GM21737 (cell line): Measurements from ENCODE around the gene UQCRFS1.
"Not testable (repeated sequence)": the region's sequence is repeated elsewhere in the genome, so short reads cannot be mapped to it uniquely, and the experiment has no call there.

Source experiments
- ATAC-seq: cut with Tn5 transposase; IDR thresholded peaks from one replicate; pipeline ENCODE4 v1.9.1; 2021; ENCODE audit warnings: mild to moderate bottlenecking, moderate library complexity; ENCODE audit not compliant: unreplicated experiment

UQCRFS1 gene

DNA sequence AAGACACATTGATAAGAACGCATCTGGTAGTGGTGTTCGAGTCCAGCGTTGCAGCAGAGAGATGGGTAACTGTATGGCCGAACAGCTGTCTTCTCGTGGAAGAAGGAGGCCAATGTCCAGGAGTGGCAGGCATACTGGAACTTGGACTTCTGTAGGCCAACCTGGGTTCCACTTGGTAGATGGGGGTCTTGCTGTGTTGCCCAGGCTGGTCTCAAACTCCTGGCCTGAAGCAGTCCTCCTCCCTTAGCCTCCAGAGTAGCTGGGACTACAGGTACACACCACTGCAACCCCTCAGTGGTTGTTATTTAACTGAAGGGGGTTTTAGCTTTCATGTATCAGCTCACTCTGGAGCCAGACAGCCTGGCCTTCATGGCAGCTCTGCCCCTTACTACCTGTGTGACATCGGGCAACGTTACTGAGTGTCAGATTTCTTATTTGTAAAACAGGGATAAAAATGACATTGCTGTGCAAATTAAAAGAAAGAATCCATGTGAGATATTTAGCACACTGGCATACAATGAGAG is 2.4 kb upstream of the UQCRFS1 start:
- ATAC-seq = no peak

DNA sequence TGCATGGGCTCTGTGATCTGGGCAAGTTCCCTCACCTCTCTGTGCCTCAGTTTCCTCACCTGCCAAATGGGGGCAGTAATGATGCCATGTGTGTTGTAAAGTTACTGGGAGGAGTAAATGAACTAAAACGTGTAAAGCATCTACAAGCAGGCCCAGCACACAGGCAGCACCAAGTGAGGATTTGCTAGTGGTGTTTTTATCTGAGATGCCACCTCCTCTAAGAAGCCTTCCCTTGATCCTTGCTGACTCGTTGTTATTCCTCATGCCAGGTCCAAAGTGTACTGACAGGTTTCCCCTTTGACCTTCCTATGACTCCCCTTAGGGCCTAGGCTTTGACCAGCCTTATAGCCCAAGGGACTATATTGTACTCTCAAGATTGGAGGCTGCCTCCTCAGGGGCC is 1.5 kb upstream of the UQCRFS1 start:
- no peak for ATAC-seq

DNA sequence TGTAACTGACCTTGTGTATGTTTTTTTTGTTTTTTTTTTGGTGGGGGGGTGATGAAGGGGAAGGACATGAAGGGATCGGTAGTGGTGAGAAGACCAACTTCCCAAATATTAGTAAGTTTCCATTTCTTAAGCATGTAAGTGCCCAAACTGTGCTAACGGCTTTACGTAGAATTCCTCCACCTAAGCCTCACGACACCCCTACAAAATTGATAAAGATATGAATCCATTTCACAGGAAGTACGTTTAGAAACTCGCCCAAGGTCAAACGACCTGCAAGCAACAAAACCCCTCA is 649 bp downstream of the UQCRFS1 start:
- no peak for ATAC-seq

DNA sequence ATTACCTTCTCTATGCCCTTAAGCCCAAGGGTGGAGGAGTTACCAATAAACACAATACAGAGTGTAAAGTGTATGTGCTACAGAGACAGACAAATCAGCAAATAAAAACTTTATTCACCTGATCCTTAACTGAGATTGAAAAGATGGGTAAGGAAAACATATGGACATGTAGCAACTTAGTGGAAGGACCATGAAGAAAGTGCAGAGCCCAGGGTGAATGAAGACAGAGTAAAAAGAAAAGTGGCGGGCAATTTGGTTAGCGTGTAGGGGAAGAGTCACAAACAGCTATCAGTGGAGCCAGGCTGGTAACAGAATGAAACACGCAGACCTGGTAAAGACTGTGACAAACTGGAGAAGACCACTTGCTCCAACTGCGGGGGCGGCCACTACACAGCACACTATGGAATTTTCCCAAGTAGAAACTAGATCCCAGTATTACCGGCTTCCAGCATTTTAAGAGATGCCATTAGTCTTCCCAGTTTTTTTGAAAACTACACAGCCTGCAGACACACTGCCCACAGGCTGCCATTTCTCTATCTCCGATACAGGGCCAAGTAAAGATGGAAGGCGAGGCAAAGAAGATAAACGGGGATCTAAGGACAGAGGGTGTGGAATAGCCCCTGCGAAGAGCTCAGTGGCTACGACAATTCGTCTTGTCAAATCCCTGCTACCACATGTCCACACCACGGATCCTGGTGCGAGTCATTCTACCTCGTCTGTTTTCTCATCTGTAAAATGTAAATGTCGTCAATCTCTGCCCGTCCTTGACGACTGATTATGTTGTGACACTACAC is 1.2 kb downstream of the UQCRFS1 start:
- ATAC-seq = no peak

DNA sequence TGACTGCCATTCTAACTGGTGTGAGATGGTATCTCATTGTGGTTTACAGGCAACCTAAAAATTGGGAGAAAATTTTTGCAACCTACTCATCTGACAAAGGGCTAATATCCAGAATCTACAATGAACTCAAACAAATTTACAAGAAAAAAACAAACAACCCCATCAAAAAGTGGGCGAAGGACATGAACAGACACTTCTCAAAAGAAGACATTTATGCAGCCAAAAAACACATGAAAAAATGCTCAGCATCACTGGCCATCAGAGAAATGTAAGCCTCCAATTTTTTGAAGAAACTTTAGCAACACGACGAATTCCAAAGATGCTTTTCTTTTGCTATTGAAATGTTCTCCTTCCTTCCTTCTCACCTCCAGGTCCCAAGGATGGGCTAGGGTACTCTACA is 1.9 kb downstream of the UQCRFS1 start:
- ATAC-seq = not testable (repeated sequence)

DNA sequence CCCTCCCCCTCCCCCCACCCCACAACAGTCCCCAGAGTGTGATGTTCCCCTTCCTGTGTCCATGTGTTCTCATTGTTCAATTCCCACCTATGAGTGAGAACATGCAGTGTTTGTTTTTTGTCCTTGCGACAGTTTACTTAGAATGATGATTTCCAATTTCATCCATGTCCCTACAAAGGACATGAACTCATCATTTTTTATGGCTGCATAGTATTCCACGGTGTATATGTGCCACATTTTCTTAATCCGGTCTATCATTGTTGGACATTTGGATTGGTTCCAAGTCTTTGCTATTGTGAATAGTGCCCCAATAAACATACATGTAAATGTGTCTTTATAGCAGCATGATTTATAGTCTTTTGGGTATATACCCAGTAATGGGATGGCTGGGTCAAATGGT is 2.4 kb downstream of the UQCRFS1 start:
- ATAC-seq = not testable (repeated sequence)

DNA sequence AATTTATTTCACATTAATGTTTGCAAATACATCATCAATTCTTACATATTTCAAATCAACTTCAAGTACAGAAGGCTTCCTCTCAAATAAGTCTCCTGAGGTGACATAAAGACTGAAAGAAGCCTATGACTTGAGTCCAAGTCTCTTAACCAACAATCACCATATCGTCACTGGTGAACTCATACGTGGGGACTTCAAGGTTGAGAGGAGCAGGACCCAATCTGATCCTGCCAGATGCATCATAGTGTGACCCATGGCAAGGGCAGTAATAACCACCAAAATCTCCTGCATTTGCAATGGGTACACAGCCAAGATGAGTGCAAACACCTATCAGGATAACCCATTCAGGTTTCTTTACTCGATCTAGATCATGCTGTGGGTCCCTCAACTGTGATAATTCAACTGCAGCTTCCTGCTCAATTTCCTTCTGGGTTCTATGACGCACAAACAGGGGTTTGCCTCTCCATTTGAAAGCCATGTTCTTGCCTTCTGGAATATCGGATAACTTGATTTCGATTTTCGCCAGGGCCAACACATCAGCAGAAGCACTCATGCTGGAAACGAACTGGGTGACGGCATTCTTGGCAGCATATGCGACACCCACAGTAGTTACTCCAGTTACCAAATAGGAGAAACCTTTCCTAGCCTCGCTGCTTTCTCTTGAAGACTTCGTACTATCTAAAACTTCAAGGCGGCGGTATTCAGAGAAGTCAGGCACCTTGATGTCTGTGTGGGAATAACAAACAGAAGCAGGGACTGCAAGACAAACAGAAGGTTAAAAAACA is 5.4 kb downstream of the UQCRFS1 start:
- ATAC-seq = not testable (repeated sequence)

DNA sequence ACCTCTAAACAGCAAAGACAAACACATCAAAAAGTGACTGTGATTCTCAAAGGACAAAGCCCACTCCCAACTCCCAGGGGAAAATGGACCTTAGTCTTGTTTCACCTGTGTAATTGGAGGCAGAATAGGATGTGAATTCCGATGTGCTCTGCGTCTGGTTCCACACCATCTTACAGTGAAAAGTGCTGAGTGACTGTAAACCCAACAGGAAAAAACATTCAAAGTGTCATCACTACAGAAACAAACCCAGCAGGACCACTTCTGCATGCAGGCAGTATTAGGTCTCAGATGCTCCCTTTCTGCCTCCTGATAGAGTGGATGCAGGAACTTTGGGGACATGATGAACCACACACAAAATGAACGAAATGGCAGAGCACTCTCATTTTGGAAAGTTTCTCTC is 6.5 kb downstream of the UQCRFS1 start:
- ATAC-seq = no peak

DNA sequence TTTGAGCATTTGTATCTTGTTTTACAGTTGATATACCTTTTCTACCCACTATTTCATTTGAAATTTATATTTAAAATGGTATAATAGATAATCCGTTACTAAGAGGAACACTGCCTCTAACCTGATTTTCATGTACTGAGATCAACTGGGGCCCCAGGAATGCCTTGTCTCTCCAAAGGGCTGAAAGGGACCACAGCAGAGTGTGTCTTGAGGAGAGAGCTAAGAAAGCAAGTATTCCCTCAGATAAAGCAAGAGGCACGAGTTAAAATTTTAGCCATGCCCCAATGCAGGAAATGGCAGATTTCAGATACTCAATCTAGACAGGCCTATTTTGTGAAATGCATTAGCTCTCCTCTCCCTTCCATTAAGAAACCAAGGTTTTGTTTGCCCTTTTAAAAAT is 10.7 kb downstream of the UQCRFS1 start:
- no peak for ATAC-seq

DNA sequence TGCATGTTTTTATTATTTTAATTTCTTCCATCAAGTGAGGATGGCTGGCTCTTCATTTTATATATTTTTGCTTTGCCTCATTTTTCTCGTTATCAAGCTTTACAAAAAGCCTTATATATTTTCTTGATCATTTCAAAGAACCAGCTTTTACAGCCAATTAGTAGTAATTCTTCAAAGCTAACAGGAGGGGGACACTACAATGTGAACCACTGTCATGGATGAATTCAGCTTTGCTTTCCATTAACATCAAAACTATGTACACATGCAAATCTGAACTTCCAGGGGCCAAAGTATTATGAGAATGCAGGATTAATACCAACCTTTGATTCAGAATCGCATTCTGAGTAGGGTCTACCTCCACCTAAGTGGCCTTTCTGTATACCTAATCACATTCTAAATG is 11.1 kb downstream of the UQCRFS1 start:
- ATAC-seq = no peak

DNA sequence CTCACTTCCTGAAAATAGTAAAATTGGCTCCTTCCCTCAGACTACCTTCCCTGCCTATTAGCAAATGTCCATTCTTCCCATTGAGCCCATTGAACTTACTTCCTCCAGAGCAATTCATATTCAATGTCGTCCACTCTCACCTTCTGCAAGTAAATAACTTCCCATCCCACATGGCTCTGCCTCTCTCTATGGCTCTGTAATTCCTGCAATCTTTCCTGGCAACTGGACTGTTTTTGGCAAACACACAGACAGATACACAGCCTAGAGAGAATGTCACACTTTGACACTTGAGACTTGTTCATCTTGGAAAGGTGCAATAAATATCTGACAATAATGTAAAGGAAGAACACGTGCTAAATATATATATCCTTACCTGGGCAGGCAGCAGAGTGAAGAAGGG is 18.3 kb downstream of the UQCRFS1 start:
- no peak for ATAC-seq

DNA sequence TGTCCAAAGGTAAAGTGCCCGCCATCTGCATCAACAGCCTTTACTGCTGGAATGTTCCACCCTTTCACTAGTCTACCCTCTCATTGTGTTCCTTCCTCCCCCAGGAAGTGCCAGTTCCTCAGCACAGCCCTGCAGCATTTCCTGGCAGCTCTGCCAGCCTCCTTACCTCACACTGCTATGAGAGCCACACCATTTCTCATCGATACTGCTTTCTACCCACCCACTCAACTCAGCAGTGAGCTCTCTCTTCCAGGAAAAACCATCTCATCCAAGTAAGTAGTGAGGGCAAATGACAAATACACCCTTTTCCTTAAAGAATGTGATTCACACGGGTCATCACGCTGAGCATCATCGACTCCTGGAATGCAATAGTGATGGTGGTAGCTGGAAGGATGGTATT is 19.8 kb downstream of the UQCRFS1 start:
- no peak for ATAC-seq

DNA sequence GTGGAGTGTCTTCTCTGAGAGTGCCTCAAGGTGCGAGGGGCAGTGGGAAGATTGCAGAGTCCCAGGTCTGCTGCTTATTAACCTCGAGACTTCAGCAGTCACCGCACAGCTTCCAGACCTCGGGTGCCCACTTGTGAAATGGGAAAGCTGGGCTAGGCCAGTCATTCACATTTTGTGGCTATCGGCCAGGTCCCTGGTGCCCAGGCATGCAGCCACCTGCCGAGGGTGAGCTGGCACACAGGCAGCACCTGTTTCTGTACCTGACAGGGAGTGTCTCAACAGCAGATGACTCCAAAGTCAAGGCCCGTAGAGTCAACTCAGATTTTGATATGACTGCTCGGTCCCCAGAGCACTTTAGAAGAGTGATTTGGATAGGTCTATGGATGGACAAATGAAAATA is 21.9 kb downstream of the UQCRFS1 start:
- ATAC-seq = no peak

DNA sequence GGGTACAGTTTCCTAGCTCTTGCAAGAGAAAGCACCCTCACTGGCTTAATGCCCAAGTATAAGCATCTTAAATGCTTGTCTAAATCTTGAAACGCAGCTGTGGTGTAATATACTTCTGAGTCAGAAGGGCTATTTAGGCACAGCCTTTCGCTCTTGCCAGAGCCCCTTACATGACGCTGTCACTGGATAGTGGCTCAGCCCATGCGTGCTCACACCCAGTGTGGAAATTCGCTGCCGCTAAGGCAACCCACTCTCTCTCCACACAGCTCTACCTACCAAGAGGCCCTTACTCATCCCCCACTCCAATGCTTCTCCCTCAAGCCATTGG is 24.0 kb downstream of the UQCRFS1 start:
- no peak for ATAC-seq

DNA sequence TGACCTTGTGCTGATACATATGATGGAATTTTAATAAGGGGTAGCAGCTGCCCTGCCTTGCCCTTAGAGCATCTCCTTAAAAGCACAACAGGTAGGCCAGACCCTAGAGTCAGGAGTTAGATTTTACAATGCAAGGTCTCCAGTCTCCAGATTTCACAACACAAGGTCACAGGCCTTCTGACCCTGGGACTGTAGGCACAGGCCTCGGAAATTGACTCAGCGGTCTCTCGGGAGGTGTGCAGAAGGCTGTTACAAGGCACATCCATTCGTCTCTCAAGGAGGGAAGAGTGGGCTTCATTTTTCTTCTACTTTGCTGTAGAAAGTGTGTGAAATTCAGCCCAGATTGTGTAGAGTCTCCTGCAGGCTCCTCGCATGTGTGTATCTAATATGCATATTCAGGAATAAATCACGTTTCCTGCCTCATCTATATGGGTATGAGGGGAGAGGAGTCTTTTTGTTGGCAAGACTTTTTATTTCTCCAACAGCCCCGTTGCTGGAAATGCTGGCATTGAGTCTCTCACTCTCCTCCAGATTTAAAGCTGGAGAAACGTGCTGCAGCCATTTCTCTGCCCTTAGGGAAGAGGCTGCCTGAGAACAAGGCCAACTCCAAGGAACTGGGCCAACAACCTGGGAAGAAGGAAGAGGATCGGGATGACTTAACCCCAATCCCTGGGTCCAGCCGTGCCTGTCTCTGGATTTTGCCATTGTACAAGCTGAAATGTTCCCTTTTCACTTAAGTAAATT is 24.5 kb downstream of the UQCRFS1 start:
- no peak for ATAC-seq

DNA sequence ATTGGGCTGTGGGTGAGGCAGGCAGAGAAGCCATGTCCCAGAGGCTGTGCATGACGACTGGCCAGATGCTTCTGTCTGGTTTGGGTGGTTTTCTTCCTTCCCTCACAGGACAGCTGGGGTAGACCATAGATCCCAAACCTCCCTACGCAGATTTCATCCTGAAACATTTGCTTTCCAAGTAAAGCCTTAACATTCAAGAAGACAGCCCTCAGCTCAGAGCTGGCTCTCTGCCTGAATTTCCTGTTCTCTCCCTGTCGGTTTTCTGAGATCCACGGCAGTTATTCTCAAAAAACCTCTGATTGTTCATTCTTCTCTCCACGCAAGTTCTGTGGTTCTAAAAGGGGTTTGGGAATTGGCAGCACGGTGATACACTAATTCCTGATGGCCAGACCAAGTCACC is 25.3 kb downstream of the UQCRFS1 start:
- ATAC-seq = no peak

DNA sequence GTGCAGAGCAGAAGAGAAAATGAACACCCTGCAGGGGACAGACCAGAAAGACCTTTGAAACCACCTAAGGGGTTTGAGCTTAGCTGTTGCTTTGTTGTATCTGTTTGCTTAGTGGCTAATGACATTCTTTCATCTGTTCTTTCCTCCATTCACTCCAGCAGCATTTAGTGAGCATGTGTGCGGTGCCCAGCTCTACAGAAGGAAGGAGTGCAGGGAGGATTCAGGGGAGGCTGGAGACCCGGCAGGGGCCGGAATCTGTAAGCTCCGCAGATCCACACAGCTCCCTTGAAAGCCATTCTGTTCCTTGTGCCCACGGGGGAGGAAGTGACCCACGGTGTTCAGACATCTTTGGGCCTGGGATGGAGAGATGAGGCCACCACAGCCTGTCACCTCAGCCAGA is 27.5 kb downstream of the UQCRFS1 start:
- ATAC-seq = no peak

DNA sequence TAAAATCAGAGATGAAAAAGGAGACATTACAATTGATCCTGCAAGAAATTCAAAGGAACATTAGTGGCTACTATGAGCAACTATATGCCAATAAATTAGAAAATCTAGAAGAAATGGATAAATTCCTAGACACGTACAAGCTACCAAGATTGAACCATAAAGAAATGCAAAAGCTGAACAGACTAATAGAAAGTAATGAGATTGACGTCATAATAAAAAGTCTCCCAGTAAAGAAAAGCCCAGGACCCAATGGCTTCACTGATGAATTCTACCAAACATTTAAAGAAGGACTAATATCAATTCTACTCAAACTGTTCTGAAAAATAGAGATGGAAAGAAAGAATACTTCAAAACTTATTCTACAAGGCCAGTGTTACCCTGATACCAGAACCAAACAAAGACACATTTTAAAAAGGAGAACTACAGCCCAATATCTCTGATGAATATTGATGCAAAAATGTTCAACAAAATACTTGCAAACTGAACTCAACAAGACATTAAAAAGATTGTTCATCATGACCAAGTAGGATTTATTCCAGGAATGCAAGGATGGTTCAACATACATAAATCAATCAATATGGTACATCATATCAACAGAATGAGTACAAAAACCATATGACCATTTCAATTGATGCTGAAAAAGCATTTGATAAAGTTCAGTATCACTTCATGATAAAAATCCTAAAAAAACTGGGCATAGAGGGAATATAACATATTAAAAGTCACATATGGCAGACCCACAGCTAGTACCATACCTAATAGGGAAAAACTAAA is 35.8 kb downstream of the UQCRFS1 start:
- no peak for ATAC-seq

DNA sequence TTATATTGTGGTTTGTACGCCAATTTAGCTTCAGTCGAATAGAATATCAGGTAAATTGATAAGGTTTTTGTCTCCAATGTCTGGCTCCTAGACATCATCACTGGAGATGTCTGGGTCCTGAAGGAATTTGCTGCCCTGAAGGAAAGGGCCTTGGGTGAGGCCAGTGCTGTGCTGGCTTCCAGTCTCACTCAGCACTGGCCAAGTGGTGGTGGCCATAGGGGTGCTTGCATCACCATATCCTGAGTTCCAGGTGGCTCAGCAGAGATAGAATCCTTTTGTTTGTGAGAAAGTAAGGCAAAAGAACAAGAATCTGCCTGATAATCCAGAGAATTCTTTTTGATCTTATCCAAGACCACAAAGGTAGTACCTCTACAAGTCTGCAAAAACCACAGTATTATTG is 39.1 kb downstream of the UQCRFS1 start:
- ATAC-seq = no peak

DNA sequence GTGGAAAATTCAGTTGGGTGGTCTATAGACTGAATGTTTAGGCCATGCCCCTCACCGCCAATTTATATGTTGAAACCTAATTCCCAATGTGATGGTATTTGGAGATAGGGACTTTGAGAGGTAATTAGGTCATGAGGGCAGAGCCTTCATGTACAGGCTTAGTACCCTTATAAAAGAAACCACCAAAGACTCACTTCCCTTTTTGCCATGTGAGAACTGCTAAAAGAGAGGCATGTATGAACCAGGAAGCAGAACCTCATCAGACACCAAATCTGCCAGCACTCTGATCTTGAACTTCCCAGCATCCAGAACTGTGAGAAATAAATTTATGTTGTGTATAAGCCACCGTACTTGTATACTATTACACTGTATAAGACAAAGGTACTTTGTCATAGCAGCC is 40.6 kb downstream of the UQCRFS1 start:
- ATAC-seq = no peak

DNA sequence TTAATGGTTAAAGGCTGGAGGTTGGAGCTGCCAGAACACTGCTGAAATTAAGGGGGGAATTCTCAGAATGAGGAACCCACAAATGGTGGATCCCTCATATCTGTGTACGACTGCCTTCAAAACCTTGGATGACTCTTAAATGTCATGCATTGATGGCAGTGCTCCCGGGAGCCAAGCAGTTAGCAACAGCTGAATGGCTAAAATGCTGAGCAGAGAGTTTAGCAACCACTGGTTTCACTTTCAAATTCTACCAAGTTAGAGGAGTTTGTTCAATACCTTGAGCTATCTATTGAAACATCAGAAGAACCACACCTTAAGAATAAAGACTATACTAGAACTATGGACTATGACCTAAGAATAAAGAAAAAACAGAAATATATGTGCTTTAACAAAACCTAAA is 41.4 kb downstream of the UQCRFS1 start:
- no peak for ATAC-seq
